Testis (tissue), 5 donors: ENCODE data around the gene C1orf116. TPM values are rescaled to one million over a fixed set of nuclear protein-coding genes. Genes with fewer than 3 reads are reported as not detected.

Experiments used
- DNase-seq: peaks from one replicate; pipeline ENCODE4 v3.0.0-alpha.2; 2019
- H3K27ac ChIP-seq, 2 donors: fragments of 200-600 bp; sonication (generic); one replicate each; pipeline ENCODE4 v1.5.1; 2019
- H3K27me3 ChIP-seq: fragments of 200-600 bp; sonication (generic); one replicate; pipeline ENCODE4 v1.5.1; 2019
- H3K36me3 ChIP-seq: fragments of 200-600 bp; sonication (generic); one replicate; pipeline ENCODE4 v1.5.1; 2017; ENCODE audit warnings: low read depth; ENCODE audit errors: missing control alignments
- H3K4me1 ChIP-seq: fragments of 200-600 bp; sonication (generic); one replicate; pipeline ENCODE4 v1.5.1; 2019
- H3K4me3 ChIP-seq, 2 donors: fragments of 200-600 bp; sonication (generic); one replicate each; pipeline ENCODE4 v1.5.1; 2017 to 2019
- H3K9me3 ChIP-seq: fragments of 200-600 bp; sonication (generic); one replicate; pipeline ENCODE4 v1.5.1; 2017
- CTCF ChIP-seq, 3 experiments: fragments of 450-650 bp in 2 of 3; fragments of 200-600 bp in 1 of 3; sonication (generic) in 1 of 3; IDR thresholded peaks; one replicate each; pipeline ENCODE4 v1.5.1; 2016 to 2019; ENCODE audit warnings: antibody characterized with exemption in 3 of 3, mild to moderate bottlenecking in 2 of 3, moderate library complexity in 1 of 3
- POLR2A ChIP-seq: fragments of 450-650 bp; IDR thresholded peaks from one replicate; pipeline ENCODE4 v1.6.1; 2017; ENCODE audit warnings: antibody characterized with exemption, mild to moderate bottlenecking, moderate library complexity
- WGBS, 2 donors: methylation state at CpG; one replicate each; pipeline ENCODE4 v1.1.5; 2018; 5-methylcytosine and 5-hydroxymethylcytosine counted together
- intact Hi-C: fragments of 100-400 bp; cut with DNase I; formaldehyde crosslinking; loops from one replicate; pipeline ENCODE4 v1.15.1; 2023; ENCODE audit warnings: low total_unique reads
- long read RNA-seq, 2 donors: transcript quantifications; one replicate each; lab custom pipeline, GENCODE V29; 2026
- polyA plus RNA-seq: library from polyadenylated mRNA; stranded (reverse); fragments of 350-450 nt; fragmentation: Illumina TruSeq; extraction: RNeasy Lipid Tissue Mini Kit (QIAGEN cat#74804); gene quantifications from one replicate; pipeline ENCODE4 v1.2.3, GENCODE V29; 2014; ENCODE audit warnings: low read depth, low replicate concordance; ENCODE audit not compliant: insufficient read depth
- total RNA-seq, 2 donors: library from RNA; depleted of rRNA; stranded (reverse); fragments of >200 nt; gene quantifications; one replicate each; pipeline ENCODE4 v1.2.3, GENCODE V29; 2016

C1orf116 gene
- total RNA-seq (under 1 TPM; 0.31 to 0.71 TPM), polyA plus RNA-seq (0.88 TPM)
- long read RNA-seq, donor 1: 0 reads
- long read RNA-seq, donor 2: 0 reads

GRCh38 chr1:207032528-207033017 is at the start of gene C1orf116:
C1orf116 (minus strand) TSS chr1:207032756; CDS start chr1:207027598, 5,158 bp downstream.
- TF ChIP-seq POLR2A (no peak), CTCF (IDR thresholded peaks at IDR 0.05) (no peak)
- no peak within 1 kb of the TSS for H3K4me3 ChIP-seq

GRCh38 chr1:207081806-207082205 is 49.2 kb upstream of the C1orf116 start:
- H3K9me3 ChIP-seq: no peaks in the 10 kb centered on the region
- no peaks in the 10 kb centered on the region for H3K36me3 ChIP-seq
- H3K27me3 ChIP-seq: no peaks in the 10 kb centered on the region
- DNase-seq: no peak
- no peak overlapping the region for H3K27ac ChIP-seq
- 93 to 95% methylated on average over 2 of the region's 2 CpGs for WGBS, 2 donors
- no peak overlapping the region for H3K4me3 ChIP-seq
- TF ChIP-seq POLR2A (no peak), CTCF (IDR thresholded peaks at IDR 0.05) (no peak)
- intact Hi-C loops: loop anchor here (10.0 kb wide), 1 partner anchor 323 kb away; no protein-coding TSS in a partner anchor
- peaks cover 8% of the 10 kb centered on the region for H3K4me1 ChIP-seq

More at GRCh38 chr1:207032528-207033017, at the start of gene C1orf116:
- intact Hi-C loops: no loop called here
- Histone ChIP-seq H3K4me1 (no peaks in the 10 kb centered on the region), H3K9me3 (no peaks in the 10 kb centered on the region), H3K36me3 (no peaks in the 10 kb centered on the region), H3K27ac (no peak within 1 kb of the TSS), H3K27me3 (no peaks in the 10 kb centered on the region)
- DNase-seq: no peak
- 17 to 30% methylated on average over 1 of the region's 1 CpG for WGBS, 2 donors

GRCh38 chr1:207081088-207081487 is 48.5 kb upstream of the C1orf116 start:
- no peak for TF ChIP-seq POLR2A
- TF ChIP-seq CTCF (IDR thresholded peaks at IDR 0.05): no peak
- 57 to 61% methylated on average over 2 of the region's 2 CpGs for WGBS, 2 donors
- DNase-seq: no peak
- Histone ChIP-seq H3K27ac (no peak overlapping the region), H3K9me3 (no peaks in the 10 kb centered on the region), H3K4me1 (peaks cover 8% of the 10 kb centered on the region), H3K27me3 (no peaks in the 10 kb centered on the region), H3K4me3 (no peak overlapping the region), H3K36me3 (no peaks in the 10 kb centered on the region)
- intact Hi-C loops: loop anchor here (10.0 kb wide), 1 partner anchor 324 kb away; no protein-coding TSS in a partner anchor

GRCh38 chr1:207079706-207080241 is 47.2 kb upstream of the C1orf116 start:
- Histone ChIP-seq H3K4me1 (peaks cover 5% of the 10 kb centered on the region), H3K36me3 (no peaks in the 10 kb centered on the region), H3K9me3 (no peaks in the 10 kb centered on the region), H3K27me3 (no peaks in the 10 kb centered on the region), H3K27ac (no peak overlapping the region), H3K4me3 (no peak overlapping the region)
- DNase-seq: no peak
- intact Hi-C loops: loop anchor here (10.0 kb wide), 1 partner anchor 325 kb away; no protein-coding TSS in a partner anchor
- no peak for TF ChIP-seq CTCF (IDR thresholded peaks at IDR 0.05)
- TF ChIP-seq POLR2A: no peak
- WGBS, 2 donors: 88 to 94% methylated on average over 6 of the region's 6 CpGs
